HL-60 (cell line): ENCODE results near the gene KCNQ5.

Source experiments
- GABPA ChIP-seq: IDR thresholded peaks from 2 replicates; pipeline ENCODE4 v1.6.1; 2012; ENCODE audit warnings: low read depth
- POLR2AphosphoS5 ChIP-seq: IDR thresholded peaks from 2 replicates; pipeline ENCODE4 v1.6.1; 2012; ENCODE audit warnings: low read depth
- SPI1 ChIP-seq: IDR thresholded peaks from 2 replicates; pipeline ENCODE4 v1.6.1; 2012; ENCODE audit warnings: low read depth, mild to moderate bottlenecking, borderline replicate concordance
- TF ChIP-seq, protein P1 (sequence below): IDR thresholded peaks from one replicate; pipeline ENCODE4 v1.5.1; 2011; ENCODE audit warnings: low read length, control low read depth, inconsistent platforms; ENCODE audit not compliant: insufficient read depth
- TF ChIP-seq, protein P2 (sequence below): IDR thresholded peaks from 2 replicates; pipeline ENCODE4 v1.6.1; 2012; ENCODE audit warnings: low read depth; ENCODE audit not compliant: insufficient replicate concordance

DNA sequence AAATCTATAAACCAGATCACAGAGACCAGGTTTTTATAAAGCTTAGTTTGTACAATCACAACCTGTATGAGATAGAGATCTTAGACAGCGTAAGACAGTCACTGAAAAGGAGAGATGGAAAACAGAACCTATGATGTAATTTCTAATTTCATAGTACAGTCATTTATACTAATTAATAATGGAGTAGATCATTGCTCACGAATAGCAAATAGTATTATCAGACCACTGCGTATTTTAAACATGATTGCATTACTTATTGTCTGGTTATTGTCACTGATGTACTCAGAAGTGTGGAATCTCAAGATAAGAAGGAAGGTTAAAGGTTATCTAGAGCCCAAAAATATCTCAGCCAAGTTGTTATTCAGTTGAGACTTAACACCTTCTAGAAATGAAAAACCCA lies 487.8 kb downstream of the KCNQ5 start:
- TF ChIP-seq, protein P1, sequence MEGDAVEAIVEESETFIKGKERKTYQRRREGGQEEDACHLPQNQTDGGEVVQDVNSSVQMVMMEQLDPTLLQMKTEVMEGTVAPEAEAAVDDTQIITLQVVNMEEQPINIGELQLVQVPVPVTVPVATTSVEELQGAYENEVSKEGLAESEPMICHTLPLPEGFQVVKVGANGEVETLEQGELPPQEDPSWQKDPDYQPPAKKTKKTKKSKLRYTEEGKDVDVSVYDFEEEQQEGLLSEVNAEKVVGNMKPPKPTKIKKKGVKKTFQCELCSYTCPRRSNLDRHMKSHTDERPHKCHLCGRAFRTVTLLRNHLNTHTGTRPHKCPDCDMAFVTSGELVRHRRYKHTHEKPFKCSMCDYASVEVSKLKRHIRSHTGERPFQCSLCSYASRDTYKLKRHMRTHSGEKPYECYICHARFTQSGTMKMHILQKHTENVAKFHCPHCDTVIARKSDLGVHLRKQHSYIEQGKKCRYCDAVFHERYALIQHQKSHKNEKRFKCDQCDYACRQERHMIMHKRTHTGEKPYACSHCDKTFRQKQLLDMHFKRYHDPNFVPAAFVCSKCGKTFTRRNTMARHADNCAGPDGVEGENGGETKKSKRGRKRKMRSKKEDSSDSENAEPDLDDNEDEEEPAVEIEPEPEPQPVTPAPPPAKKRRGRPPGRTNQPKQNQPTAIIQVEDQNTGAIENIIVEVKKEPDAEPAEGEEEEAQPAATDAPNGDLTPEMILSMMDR: no peak
- TF ChIP-seq, protein P2, sequence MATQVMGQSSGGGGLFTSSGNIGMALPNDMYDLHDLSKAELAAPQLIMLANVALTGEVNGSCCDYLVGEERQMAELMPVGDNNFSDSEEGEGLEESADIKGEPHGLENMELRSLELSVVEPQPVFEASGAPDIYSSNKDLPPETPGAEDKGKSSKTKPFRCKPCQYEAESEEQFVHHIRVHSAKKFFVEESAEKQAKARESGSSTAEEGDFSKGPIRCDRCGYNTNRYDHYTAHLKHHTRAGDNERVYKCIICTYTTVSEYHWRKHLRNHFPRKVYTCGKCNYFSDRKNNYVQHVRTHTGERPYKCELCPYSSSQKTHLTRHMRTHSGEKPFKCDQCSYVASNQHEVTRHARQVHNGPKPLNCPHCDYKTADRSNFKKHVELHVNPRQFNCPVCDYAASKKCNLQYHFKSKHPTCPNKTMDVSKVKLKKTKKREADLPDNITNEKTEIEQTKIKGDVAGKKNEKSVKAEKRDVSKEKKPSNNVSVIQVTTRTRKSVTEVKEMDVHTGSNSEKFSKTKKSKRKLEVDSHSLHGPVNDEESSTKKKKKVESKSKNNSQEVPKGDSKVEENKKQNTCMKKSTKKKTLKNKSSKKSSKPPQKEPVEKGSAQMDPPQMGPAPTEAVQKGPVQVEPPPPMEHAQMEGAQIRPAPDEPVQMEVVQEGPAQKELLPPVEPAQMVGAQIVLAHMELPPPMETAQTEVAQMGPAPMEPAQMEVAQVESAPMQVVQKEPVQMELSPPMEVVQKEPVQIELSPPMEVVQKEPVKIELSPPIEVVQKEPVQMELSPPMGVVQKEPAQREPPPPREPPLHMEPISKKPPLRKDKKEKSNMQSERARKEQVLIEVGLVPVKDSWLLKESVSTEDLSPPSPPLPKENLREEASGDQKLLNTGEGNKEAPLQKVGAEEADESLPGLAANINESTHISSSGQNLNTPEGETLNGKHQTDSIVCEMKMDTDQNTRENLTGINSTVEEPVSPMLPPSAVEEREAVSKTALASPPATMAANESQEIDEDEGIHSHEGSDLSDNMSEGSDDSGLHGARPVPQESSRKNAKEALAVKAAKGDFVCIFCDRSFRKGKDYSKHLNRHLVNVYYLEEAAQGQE: no peak
- TF ChIP-seq POLR2AphosphoS5 (no peak), GABPA (no peak), SPI1 (no peak)
